AG04449 (cell line): ENCODE results near the gene ARID1B.

ENCODE experiments used
- CTCF ChIA-PET: fragments of 350-600 bp; formaldehyde crosslinking; extraction: SDS; loops from one replicate; lab custom pipeline; 2021; ENCODE audit warnings: antibody characterized with exemption; lab: Yijun Ruan, JAX
- POLR2A ChIA-PET: fragments of 400-600, 350-600 bp; formaldehyde crosslinking; extraction: SDS; loops from one replicate; lab custom pipeline; 2020; ENCODE audit warnings: antibody characterized with exemption, inconsistent platforms; lab: Yijun Ruan, JAX
- DNase-seq: peaks from one replicate; pipeline ENCODE4 v3.0.0-alpha.2; 2010; ENCODE audit warnings: low read depth, low spot score
- H3K4me3 ChIP-seq: 2 replicates; pipeline ENCODE4 v1.5.1; 2011; ENCODE audit warnings: low read depth, mild to moderate bottlenecking, control low read depth, low read length
- TF ChIP-seq, protein P1 (sequence below): IDR thresholded peaks from one replicate; pipeline ENCODE4 v1.5.1; 2011; ENCODE audit warnings: mild to moderate bottlenecking, moderate library complexity, low read length, control low read depth, inconsistent platforms; ENCODE audit not compliant: insufficient read depth; ENCODE audit errors: missing control alignments

The ARID1B gene

DNA sequence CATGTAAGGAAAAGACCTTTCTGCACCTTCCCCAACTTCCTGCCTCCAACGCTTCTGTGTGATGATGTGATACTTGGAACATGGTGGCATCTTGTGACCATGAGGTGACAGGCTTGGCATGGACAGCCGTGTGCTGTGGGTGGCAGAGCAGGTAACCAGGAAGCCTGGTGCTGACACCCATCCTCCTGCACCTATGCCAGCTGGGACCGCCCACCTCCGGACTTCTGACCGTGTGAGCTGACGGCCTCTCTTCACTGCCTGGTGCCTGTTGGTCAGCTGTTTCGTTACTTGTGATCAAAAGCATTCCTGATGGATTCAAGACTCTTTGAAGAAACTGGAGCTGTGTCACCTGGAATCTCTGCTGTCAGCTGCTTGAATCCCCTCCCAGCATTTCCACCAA lies 475.8 kb downstream of the ARID1B start:
- TF ChIP-seq, protein P1, sequence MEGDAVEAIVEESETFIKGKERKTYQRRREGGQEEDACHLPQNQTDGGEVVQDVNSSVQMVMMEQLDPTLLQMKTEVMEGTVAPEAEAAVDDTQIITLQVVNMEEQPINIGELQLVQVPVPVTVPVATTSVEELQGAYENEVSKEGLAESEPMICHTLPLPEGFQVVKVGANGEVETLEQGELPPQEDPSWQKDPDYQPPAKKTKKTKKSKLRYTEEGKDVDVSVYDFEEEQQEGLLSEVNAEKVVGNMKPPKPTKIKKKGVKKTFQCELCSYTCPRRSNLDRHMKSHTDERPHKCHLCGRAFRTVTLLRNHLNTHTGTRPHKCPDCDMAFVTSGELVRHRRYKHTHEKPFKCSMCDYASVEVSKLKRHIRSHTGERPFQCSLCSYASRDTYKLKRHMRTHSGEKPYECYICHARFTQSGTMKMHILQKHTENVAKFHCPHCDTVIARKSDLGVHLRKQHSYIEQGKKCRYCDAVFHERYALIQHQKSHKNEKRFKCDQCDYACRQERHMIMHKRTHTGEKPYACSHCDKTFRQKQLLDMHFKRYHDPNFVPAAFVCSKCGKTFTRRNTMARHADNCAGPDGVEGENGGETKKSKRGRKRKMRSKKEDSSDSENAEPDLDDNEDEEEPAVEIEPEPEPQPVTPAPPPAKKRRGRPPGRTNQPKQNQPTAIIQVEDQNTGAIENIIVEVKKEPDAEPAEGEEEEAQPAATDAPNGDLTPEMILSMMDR: no peak
- POLR2A ChIA-PET: no interaction called here
- CTCF ChIA-PET: interaction anchor here (1.1 to 1.4 kb wide), 2 partner anchors 17 to 22 kb away, joined by 4 to 5 read pairs; no protein-coding TSS in a partner anchor
- DNase-seq: no peak
- H3K4me3 ChIP-seq: no peak overlapping the region

- no peak overlapping the region for H3K4me3 ChIP-seq
- TF ChIP-seq, protein P1: no peak
- ChIA-PET CTCF (interaction anchor here (1.4 kb wide), 1 partner anchor 21 kb away, joined by 4 read pairs; no protein-coding TSS in a partner anchor), POLR2A (no interaction called here)
- DNase-seq: no peak
Measured at GRCh38 chr6:157253699-157254098, 476.5 kb downstream of the ARID1B start.

DNA sequence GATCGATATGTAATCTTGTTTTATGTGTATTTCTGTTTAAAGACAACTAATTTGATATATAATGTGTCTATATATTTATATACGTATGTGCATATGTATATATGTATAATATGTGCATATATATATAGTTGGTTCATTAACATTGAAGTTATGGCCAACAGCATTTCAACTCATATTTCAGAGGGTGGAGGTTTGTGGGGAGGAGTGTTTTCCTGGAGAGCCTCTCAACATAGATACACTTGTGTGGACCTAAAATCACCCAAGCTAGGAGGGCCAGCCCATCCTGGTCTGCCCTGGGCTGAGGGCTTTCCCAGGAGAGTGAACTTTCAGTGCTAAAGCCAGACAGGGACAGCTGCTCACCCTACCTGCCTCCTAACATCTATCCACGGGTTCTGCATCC lies 477.4 kb downstream of the ARID1B start:
- H3K4me3 ChIP-seq: no peak overlapping the region
- POLR2A ChIA-PET: no interaction called here
- TF ChIP-seq, protein P1: no peak
- no peak for DNase-seq
- CTCF ChIA-PET: interaction anchor here (2.6 kb wide), 1 partner anchor 20 kb away, joined by 11 read pairs; no protein-coding TSS in a partner anchor

DNA sequence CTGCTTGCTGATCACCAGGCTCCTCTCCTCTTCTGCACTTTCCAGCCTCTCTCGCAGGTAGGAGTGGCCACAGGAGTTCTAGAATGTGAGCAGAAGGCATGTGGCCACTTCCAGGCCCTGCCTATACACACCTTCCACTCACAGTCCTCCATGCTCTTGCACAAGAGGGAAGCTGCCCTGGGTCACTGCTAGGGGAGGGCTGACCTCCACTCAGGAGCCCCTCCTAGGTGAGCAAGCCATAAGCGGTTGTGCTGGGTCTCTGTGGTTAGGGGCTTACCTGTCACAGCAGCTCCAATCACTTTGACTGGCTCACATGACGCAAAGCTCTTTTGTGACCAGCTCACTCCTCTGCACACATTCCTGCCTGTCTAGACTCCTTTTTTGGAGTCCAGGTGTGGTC lies 477.9 kb downstream of the ARID1B start:
- no peak for DNase-seq
- CTCF ChIA-PET: interaction anchor here (2.6 kb wide), 1 partner anchor 20 kb away, joined by 11 read pairs; no protein-coding TSS in a partner anchor
- POLR2A ChIA-PET: no interaction called here
- TF ChIP-seq, protein P1: no peak
- H3K4me3 ChIP-seq: no peak overlapping the region

GRCh38 chr6:157258878-157259277 lies 481.7 kb downstream of the ARID1B start:
- ChIA-PET POLR2A (no interaction called here), CTCF (interaction anchor here (1.4 kb wide), 1 partner anchor 23 kb away, joined by 3 read pairs; no protein-coding TSS in a partner anchor)
- TF ChIP-seq, protein P1: no peak

GRCh38 chr6:157259443-157259842 lies 482.3 kb downstream of the ARID1B start:
- DNase-seq: no peak
- TF ChIP-seq, protein P1: no peak
- ChIA-PET CTCF (interaction anchor here (1.4 kb wide), 1 partner anchor 23 kb away, joined by 3 read pairs; no protein-coding TSS in a partner anchor), POLR2A (no interaction called here)
- H3K4me3 ChIP-seq: no peak overlapping the region

More at GRCh38 chr6:157258878-157259277, 481.7 kb downstream of the ARID1B start:
- no peak for DNase-seq
- no peak overlapping the region for H3K4me3 ChIP-seq
